Natural killer cell (primary cell): Measurements from ENCODE around the gene TCERG1L. TPM values are rescaled to one million over a fixed set of nuclear protein-coding genes. Genes with fewer than 3 reads are reported as not detected.

Experiments used
- ATAC-seq, 3 donors: fragments of 150-1000 bp in 2 of 3; fragments of 200-7000 bp in 1 of 3; cut with Tn5 transposase; 1 replicate in 1 of 3; 2 replicates in 2 of 3; pipeline ENCODE4 v1.10.0; 2021; ENCODE audit warnings: mild to moderate bottlenecking in 2 of 3, moderate library complexity in 2 of 3
- DNase-seq, 2 donors: peaks; one replicate each; pipeline versions ENCODE4 v3.0.0 to v3.0.0-alpha.2; 2013 to 2021; ENCODE audit warnings: mixed read lengths in 1 of 2
- H3K27ac ChIP-seq: one replicate; pipeline ENCODE4 v1.5.1; 2013; ENCODE audit warnings: mild to moderate bottlenecking, low read length
- H3K27me3 ChIP-seq: one replicate; pipeline ENCODE4 v1.6.1; 2013; ENCODE audit warnings: low read length; ENCODE audit not compliant: control insufficient read depth, insufficient read depth
- H3K36me3 ChIP-seq: one replicate; pipeline ENCODE4 v1.6.1; 2013; ENCODE audit warnings: low read length; ENCODE audit not compliant: control insufficient read depth, insufficient read depth
- H3K4me1 ChIP-seq: one replicate; pipeline ENCODE4 v1.6.1; 2013; ENCODE audit warnings: low read length; ENCODE audit not compliant: control insufficient read depth, insufficient read depth
- H3K4me3 ChIP-seq: one replicate; pipeline ENCODE4 v1.5.1; 2013; ENCODE audit warnings: low read length
- H3K9me3 ChIP-seq: one replicate; pipeline ENCODE4 v1.6.1; 2013; ENCODE audit warnings: low read length; ENCODE audit not compliant: control insufficient read depth, insufficient read depth
- H3K27ac Mint-ChIP-seq, 2 donors: one replicate each; pipeline ENCODE4 v1.8.0; 2022; ENCODE audit warnings: mild to moderate bottlenecking in 2 of 2, mixed read lengths in 2 of 2, moderate library complexity in 1 of 2
- H3K27me3 Mint-ChIP-seq, 2 donors: one replicate each; pipeline ENCODE4 v1.8.0; 2022; ENCODE audit warnings: low read depth in 2 of 2, mixed read lengths in 2 of 2
- H3K36me3 Mint-ChIP-seq: one replicate; pipeline ENCODE4 v1.8.0; 2022; ENCODE audit warnings: mixed read lengths
- H3K4me1 Mint-ChIP-seq, 2 donors: one replicate each; pipeline ENCODE4 v1.8.0; 2022; ENCODE audit warnings: mixed read lengths in 2 of 2
- H3K4me3 Mint-ChIP-seq: one replicate; pipeline ENCODE4 v1.8.0; 2022; ENCODE audit warnings: mild to moderate bottlenecking, moderate library complexity, mixed read lengths
- H3K9me3 Mint-ChIP-seq, 2 donors: one replicate each; pipeline ENCODE4 v1.8.0; 2022; ENCODE audit warnings: mixed read lengths in 2 of 2
- WGBS: methylation state at CpG from one replicate; pipeline ENCODE4 v1.1.7; 2013; ENCODE audit warnings: missing lambda C conversion rate; ENCODE audit not compliant: insufficient coverage; 5-methylcytosine and 5-hydroxymethylcytosine counted together
- intact Hi-C: fragments of 100-400 bp; cut with micrococcal nuclease; formaldehyde crosslinking; loops from one replicate; pipeline ENCODE4 v1.14.2; 2022
- total RNA-seq, 4 donors: library from RNA; stranded (reverse); fragments of 120-200 nt in 1 of 4; gene quantifications; one replicate each; pipeline versions ENCODE4 v1.2.3 to v1.2.4, GENCODE V29; 2013 to 2022
- TF ChIP-seq, protein P1 (sequence below): fragments of 200-600 bp; IDR thresholded peaks from one replicate; pipeline ENCODE4 v1.8.0; 2022; ENCODE audit warnings: antibody characterized with exemption

TCERG1L gene
- total RNA-seq, 3 donors from 2014 or later (not counting 1 experiment from before 2014, with no cell fraction given): 0.48 TPM; not detected in 2

DNA sequence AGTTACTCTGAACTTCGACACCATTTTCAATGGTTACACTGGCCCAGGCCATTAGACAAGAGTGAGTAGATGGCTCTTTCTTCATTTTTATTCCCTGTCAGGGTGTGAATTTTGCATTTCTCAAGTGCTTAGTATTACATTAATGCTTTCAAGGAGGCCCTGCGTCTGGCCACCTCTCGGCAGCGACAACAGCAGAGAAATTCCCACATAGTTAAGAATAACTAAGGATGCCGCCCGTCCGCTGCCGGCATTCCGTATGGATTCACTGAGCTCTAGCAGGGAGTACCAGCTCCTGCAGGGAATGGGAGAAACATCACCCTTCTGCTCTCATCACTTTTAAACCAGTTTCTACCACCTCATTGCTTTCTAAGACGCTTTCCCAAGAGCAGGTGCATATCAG lies 153.6 kb downstream of the TCERG1L start:
- TF ChIP-seq, protein P1, sequence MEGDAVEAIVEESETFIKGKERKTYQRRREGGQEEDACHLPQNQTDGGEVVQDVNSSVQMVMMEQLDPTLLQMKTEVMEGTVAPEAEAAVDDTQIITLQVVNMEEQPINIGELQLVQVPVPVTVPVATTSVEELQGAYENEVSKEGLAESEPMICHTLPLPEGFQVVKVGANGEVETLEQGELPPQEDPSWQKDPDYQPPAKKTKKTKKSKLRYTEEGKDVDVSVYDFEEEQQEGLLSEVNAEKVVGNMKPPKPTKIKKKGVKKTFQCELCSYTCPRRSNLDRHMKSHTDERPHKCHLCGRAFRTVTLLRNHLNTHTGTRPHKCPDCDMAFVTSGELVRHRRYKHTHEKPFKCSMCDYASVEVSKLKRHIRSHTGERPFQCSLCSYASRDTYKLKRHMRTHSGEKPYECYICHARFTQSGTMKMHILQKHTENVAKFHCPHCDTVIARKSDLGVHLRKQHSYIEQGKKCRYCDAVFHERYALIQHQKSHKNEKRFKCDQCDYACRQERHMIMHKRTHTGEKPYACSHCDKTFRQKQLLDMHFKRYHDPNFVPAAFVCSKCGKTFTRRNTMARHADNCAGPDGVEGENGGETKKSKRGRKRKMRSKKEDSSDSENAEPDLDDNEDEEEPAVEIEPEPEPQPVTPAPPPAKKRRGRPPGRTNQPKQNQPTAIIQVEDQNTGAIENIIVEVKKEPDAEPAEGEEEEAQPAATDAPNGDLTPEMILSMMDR: no peak
- 94% methylated on average over 10 of the region's 10 CpGs for WGBS
- Histone ChIP-seq H3K27ac (no peak overlapping the region), H3K4me1 (no peaks in the 10 kb centered on the region), H3K9me3 (peaks cover 2% of the 10 kb centered on the region), H3K4me3 (no peak overlapping the region), H3K36me3 (no peaks in the 10 kb centered on the region), H3K27me3 (no peaks in the 10 kb centered on the region)
- no peaks in the 10 kb centered on the region for H3K36me3 Mint-ChIP-seq
- intact Hi-C loops: no loop called here
- no peaks in the 10 kb centered on the region for H3K4me1 Mint-ChIP-seq
- no peak overlapping the region for H3K4me3 Mint-ChIP-seq
- no peak for DNase-seq
- no peak for ATAC-seq
- H3K27ac Mint-ChIP-seq: no peak overlapping the region
- peaks cover 0 to under 1% of the 10 kb centered on the region in 2 donors for H3K9me3 Mint-ChIP-seq
- H3K27me3 Mint-ChIP-seq: no peaks in the 10 kb centered on the region

DNA sequence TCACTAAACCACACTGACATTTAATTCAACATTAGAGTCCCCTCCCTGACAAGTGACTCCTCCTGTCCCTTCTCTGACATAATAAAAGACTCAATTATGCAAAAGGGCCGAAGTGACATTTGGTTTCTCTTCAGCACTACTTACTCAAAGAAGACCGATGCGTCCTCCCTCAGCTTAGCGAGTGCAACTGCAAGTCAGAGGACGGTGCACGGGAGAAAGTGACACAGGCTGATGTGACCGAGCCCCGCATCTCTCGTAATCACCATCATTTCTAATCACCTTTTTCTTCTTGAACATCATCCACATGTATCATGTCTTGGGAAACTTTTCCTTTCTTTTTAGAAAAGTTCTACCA lies 155.7 kb downstream of the TCERG1L start:
- Mint-ChIP-seq H3K36me3 (no peaks in the 10 kb centered on the region), H3K9me3 (peaks cover 0 to 2% of the 10 kb centered on the region in 2 donors), H3K27me3 (no peaks in the 10 kb centered on the region), H3K4me1 (no peaks in the 10 kb centered on the region), H3K4me3 (no peak overlapping the region), H3K27ac (no peak overlapping the region)
- Histone ChIP-seq H3K4me3 (no peak overlapping the region), H3K27ac (no peak overlapping the region), H3K9me3 (peaks cover 2% of the 10 kb centered on the region), H3K36me3 (no peaks in the 10 kb centered on the region), H3K27me3 (no peaks in the 10 kb centered on the region), H3K4me1 (no peaks in the 10 kb centered on the region)
- WGBS: 50% methylated on average over 9 of the region's 9 CpGs
- intact Hi-C loops: no loop called here
- peak in 1 of 2 donors; percentile 10 for DNase-seq
- no peak for ATAC-seq
- TF ChIP-seq, protein P1: no peak

DNA sequence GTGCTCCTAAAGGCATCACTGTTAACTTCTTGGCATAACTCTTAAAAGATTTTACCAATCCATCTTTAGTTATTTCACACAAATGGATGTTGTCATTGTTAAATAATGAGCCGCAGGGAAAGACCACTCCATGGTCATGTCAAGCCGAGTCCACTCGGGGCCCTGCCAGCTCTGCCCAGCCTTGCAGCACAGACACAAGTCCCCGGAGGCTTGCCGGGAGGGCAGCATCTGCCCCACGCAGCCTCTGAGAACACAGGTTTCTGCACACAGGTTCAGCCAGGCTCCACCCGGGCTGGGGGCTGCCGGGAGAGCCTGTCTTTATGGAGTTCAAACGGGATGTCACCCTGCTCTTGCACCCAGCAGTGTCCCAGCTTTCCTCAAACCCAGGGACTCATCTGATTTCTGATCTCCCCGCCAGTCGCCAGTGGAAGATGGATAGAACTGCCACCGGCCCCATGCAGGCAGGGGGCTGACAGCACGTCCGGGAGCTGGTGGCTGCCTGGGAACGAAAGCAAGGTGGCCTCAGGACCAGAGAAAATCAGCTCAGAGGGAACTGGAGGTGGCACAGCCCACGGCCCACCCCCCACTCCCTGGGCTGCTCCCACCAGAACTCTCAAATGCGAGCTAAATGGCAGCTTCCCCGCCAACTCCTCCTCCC lies 156.2 kb downstream of the TCERG1L start:
- no peak overlapping the region for H3K27ac Mint-ChIP-seq
- intact Hi-C loops: no loop called here
- DNase-seq (no peak), ATAC-seq (no peak)
- Histone ChIP-seq H3K36me3 (no peaks in the 10 kb centered on the region), H3K4me3 (no peak overlapping the region), H3K9me3 (peaks cover 2% of the 10 kb centered on the region), H3K4me1 (no peaks in the 10 kb centered on the region), H3K27ac (no peak overlapping the region), H3K27me3 (no peaks in the 10 kb centered on the region)
- H3K4me3 Mint-ChIP-seq: no peak overlapping the region
- no peaks in the 10 kb centered on the region for H3K4me1 Mint-ChIP-seq
- TF ChIP-seq, protein P1: no peak
- H3K36me3 Mint-ChIP-seq: no peaks in the 10 kb centered on the region
- H3K27me3 Mint-ChIP-seq: no peaks in the 10 kb centered on the region
- H3K9me3 Mint-ChIP-seq: peaks cover 0 to 2% of the 10 kb centered on the region in 2 donors
- 64% methylated on average over 18 of the region's 18 CpGs for WGBS
